Measurements from ENCODE around the gene TULP4. TPM values are rescaled to one million over a fixed set of nuclear protein-coding genes. Genes with fewer than 3 reads are reported as not detected.

Gene TULP4
- 171 and 174 TPM in 2 replicates for total RNA-seq
- long read RNA-seq, partial matches to known transcripts: 1 of 18 reads
- long read RNA-seq, other reads (novel, unspliced or antisense): 14 of 18 reads

- H3K27me3 Mint-ChIP-seq: no peaks in the 10 kb centered on the region
- H3K4me1 Mint-ChIP-seq (ENCODE audit: low read depth): no peaks in the 10 kb centered on the region
- no peak within 1 kb of the TSS for H3K27ac Mint-ChIP-seq
- TF ChIP-seq CTCF (IDR thresholded peaks at IDR 0.05; ENCODE audit: unreplicated experiment): no peak
- peaks cover 19% of the 10 kb centered on the region for H3K9me3 Mint-ChIP-seq (ENCODE audit: low read depth)
- no peak within 1 kb of the TSS for H3K4me3 Mint-ChIP-seq (ENCODE audit: low read depth)
- no peak for DNase-seq (ENCODE audit: low spot score, unreplicated experiment)
- H3K36me3 Mint-ChIP-seq (ENCODE audit: insufficient read depth): peaks cover 59% of the 10 kb centered on the region
Observed at GRCh38 chr6:158312165-158312564, at the start of gene TULP4. Gene TULP4, plus strand, starts transcription at chr6:158312465. Its CDS starts 1,552 bp downstream, at chr6:158314017.

GRCh38 chr6:158262755-158263154 lies 49.5 kb upstream of the TULP4 start:
- Mint-ChIP-seq H3K27ac (no peak overlapping the region), H3K27me3 (no peaks in the 10 kb centered on the region), H3K36me3 (ENCODE audit: insufficient read depth) (peaks cover 17% of the 10 kb centered on the region), H3K9me3 (ENCODE audit: low read depth) (no peaks in the 10 kb centered on the region), H3K4me1 (ENCODE audit: low read depth) (no peaks in the 10 kb centered on the region), H3K4me3 (ENCODE audit: low read depth) (no peak overlapping the region)
- TF ChIP-seq CTCF (IDR thresholded peaks at IDR 0.05; ENCODE audit: unreplicated experiment): no peak
- DNase-seq (ENCODE audit: low spot score, unreplicated experiment): no peak

GRCh38 chr6:158264180-158264579 lies 48.1 kb upstream of the TULP4 start:
- Mint-ChIP-seq H3K4me1 (ENCODE audit: low read depth) (peaks cover 2% of the 10 kb centered on the region), H3K36me3 (ENCODE audit: insufficient read depth) (peaks cover 18% of the 10 kb centered on the region), H3K4me3 (ENCODE audit: low read depth) (no peak overlapping the region), H3K9me3 (ENCODE audit: low read depth) (no peaks in the 10 kb centered on the region), H3K27me3 (no peaks in the 10 kb centered on the region), H3K27ac (no peak overlapping the region)
- DNase-seq (ENCODE audit: low spot score, unreplicated experiment): no peak
- no peak for TF ChIP-seq CTCF (IDR thresholded peaks at IDR 0.05; ENCODE audit: unreplicated experiment)

- Mint-ChIP-seq H3K4me3 (ENCODE audit: low read depth) (no peak overlapping the region), H3K27ac (no peak overlapping the region), H3K9me3 (ENCODE audit: low read depth) (no peaks in the 10 kb centered on the region), H3K27me3 (no peaks in the 10 kb centered on the region), H3K4me1 (ENCODE audit: low read depth) (peaks cover 4% of the 10 kb centered on the region), H3K36me3 (ENCODE audit: insufficient read depth) (peaks cover 16% of the 10 kb centered on the region)
- TF ChIP-seq CTCF (IDR thresholded peaks at IDR 0.05; ENCODE audit: unreplicated experiment): no peak
- DNase-seq (ENCODE audit: low spot score, unreplicated experiment): no peak
Observed at GRCh38 chr6:158266131-158266530, 46.1 kb upstream of the TULP4 start.

- Mint-ChIP-seq H3K4me1 (ENCODE audit: low read depth) (peaks cover 4% of the 10 kb centered on the region), H3K36me3 (ENCODE audit: insufficient read depth) (peaks cover 24% of the 10 kb centered on the region), H3K27ac (no peak overlapping the region), H3K4me3 (ENCODE audit: low read depth) (no peak overlapping the region), H3K27me3 (no peaks in the 10 kb centered on the region), H3K9me3 (ENCODE audit: low read depth) (no peaks in the 10 kb centered on the region)
- no peak for TF ChIP-seq CTCF (IDR thresholded peaks at IDR 0.05; ENCODE audit: unreplicated experiment)
- DNase-seq (ENCODE audit: low spot score, unreplicated experiment): no peak
Observed at GRCh38 chr6:158268361-158269147, 43.7 kb upstream of the TULP4 start.
